H9 (cell line): ENCODE data around the gene FZD10. TPM values are rescaled to one million over a fixed set of nuclear protein-coding genes. Genes with fewer than 3 reads are reported as not detected.
A peak's percentile ranks its signal among the peaks of the same experiment; 100 is the strongest.

ENCODE experiments used
- DNase-seq: peaks from one replicate; pipeline ENCODE4 v3.0.0-alpha.2; 2017
- H2AFZ ChIP-seq: one replicate; pipeline ENCODE4 v1.6.1; 2013; ENCODE audit warnings: mild to moderate bottlenecking, low read length, control low read depth, moderate library complexity
- H2AK5ac ChIP-seq: 2 replicates; pipeline ENCODE4 v1.6.1; 2013; ENCODE audit warnings: low read length, control low read depth, mixed read lengths; ENCODE audit not compliant: insufficient read length
- H2BK120ac ChIP-seq: one replicate; pipeline ENCODE4 v1.6.1; 2013; ENCODE audit warnings: low read depth, mild to moderate bottlenecking, low read length, control low read depth, inconsistent platforms; ENCODE audit not compliant: poor library complexity, severe bottlenecking
- H2BK12ac ChIP-seq: 2 replicates; pipeline ENCODE4 v1.6.1; 2013; ENCODE audit warnings: low read length, control low read depth, mixed read lengths, low read depth; ENCODE audit not compliant: insufficient read length
- H2BK15ac ChIP-seq: 2 replicates; pipeline ENCODE4 v1.6.1; 2013; ENCODE audit warnings: low read depth, low read length, control low read depth
- H2BK20ac ChIP-seq: one replicate; pipeline ENCODE4 v1.6.1; 2013; ENCODE audit warnings: low read depth, mild to moderate bottlenecking, low read length, control low read depth, inconsistent platforms; ENCODE audit not compliant: poor library complexity, severe bottlenecking
- H2BK5ac ChIP-seq: 2 replicates; pipeline ENCODE4 v1.6.1; 2013; ENCODE audit warnings: low read length, control low read depth, mixed read lengths; ENCODE audit not compliant: insufficient read length
- H3K14ac ChIP-seq: 2 replicates; pipeline ENCODE4 v1.6.1; 2013; ENCODE audit warnings: low read length, control low read depth; ENCODE audit not compliant: insufficient read depth
- H3K18ac ChIP-seq: 2 replicates; pipeline ENCODE4 v1.6.1; 2013; ENCODE audit warnings: low read depth, mild to moderate bottlenecking, mixed read lengths, low read length, control low read depth; ENCODE audit not compliant: insufficient read length
- H3K23ac ChIP-seq: 2 replicates; pipeline ENCODE4 v1.6.1; 2013; ENCODE audit warnings: low read length, control low read depth, mixed read lengths, low read depth; ENCODE audit not compliant: insufficient read length
- H3K23me2 ChIP-seq: 2 replicates; pipeline ENCODE4 v1.6.1; 2013; ENCODE audit warnings: low read depth, mild to moderate bottlenecking, mixed read lengths, low read length, control low read depth; ENCODE audit not compliant: insufficient read length, poor library complexity, severe bottlenecking
- H3K27ac ChIP-seq: 2 replicates; pipeline ENCODE4 v1.5.1; 2013; ENCODE audit warnings: low read length, control low read depth, mixed read lengths, low read depth; ENCODE audit not compliant: insufficient read length
- H3K27me3 ChIP-seq: 2 replicates; pipeline ENCODE4 v1.6.1; 2013; ENCODE audit warnings: low read length, control low read depth, inconsistent platforms; ENCODE audit not compliant: insufficient read depth
- H3K4ac ChIP-seq: 2 replicates; pipeline ENCODE4 v1.6.1; 2013; ENCODE audit warnings: low read depth, mild to moderate bottlenecking, control low read depth, inconsistent platforms, low read length, moderate library complexity
- H3K4me1 ChIP-seq: 2 replicates; pipeline ENCODE4 v1.6.1; 2013; ENCODE audit warnings: low read length, control low read depth, inconsistent platforms; ENCODE audit not compliant: insufficient read depth
- H3K4me2 ChIP-seq: 2 replicates; pipeline ENCODE4 v1.6.1; 2013; ENCODE audit warnings: low read length, control low read depth, mixed read lengths; ENCODE audit not compliant: insufficient read length, insufficient read depth
- H3K56ac ChIP-seq: 2 replicates; pipeline ENCODE4 v1.6.1; 2013; ENCODE audit warnings: low read depth, mild to moderate bottlenecking, mixed read lengths, low read length, control low read depth; ENCODE audit not compliant: insufficient read length
- H3K79me1 ChIP-seq: 2 replicates; pipeline ENCODE4 v1.6.1; 2013; ENCODE audit warnings: low read depth, mild to moderate bottlenecking, moderate library complexity, low read length, control low read depth, inconsistent platforms; ENCODE audit not compliant: insufficient read depth, poor library complexity, severe bottlenecking
- H3K79me2 ChIP-seq: 2 replicates; pipeline ENCODE4 v1.6.1; 2013; ENCODE audit warnings: low read length, control low read depth, inconsistent platforms; ENCODE audit not compliant: insufficient read depth
- H3K9ac ChIP-seq: 2 replicates; pipeline ENCODE4 v1.6.1; 2013; ENCODE audit warnings: low read length, control low read depth, mixed read lengths; ENCODE audit not compliant: insufficient read length; ENCODE audit errors: extremely low read depth
- H3K9me3 ChIP-seq: one replicate; pipeline ENCODE4 v1.6.1; 2013; ENCODE audit warnings: low read depth, low read length, inconsistent platforms; ENCODE audit not compliant: control insufficient read depth
- H3T11ph ChIP-seq: one replicate; pipeline ENCODE4 v1.6.1; 2013; ENCODE audit warnings: mild to moderate bottlenecking, low read length, control low read depth, inconsistent platforms
- H4K20me1 ChIP-seq: one replicate; pipeline ENCODE4 v1.6.1; 2013; ENCODE audit not compliant: control insufficient read depth, insufficient read length, insufficient read depth
- H4K5ac ChIP-seq: 2 replicates; pipeline ENCODE4 v1.6.1; 2013; ENCODE audit warnings: low read depth, mild to moderate bottlenecking, mixed read lengths, low read length, control low read depth; ENCODE audit not compliant: insufficient read length
- H4K8ac ChIP-seq: replicated peaks from 2 replicates; pipeline ENCODE4 v1.6.1; 2013; ENCODE audit warnings: low read length, control low read depth, mixed read lengths, low read depth; ENCODE audit not compliant: insufficient read length
- H4K91ac ChIP-seq: 2 replicates; pipeline ENCODE4 v1.6.1; 2013; ENCODE audit warnings: low read depth, mild to moderate bottlenecking, moderate library complexity, mixed read lengths, low read length, control low read depth; ENCODE audit not compliant: insufficient read length
- H3K27ac Mint-ChIP-seq, 3 experiments: 2 replicates in 2 of 3; 3 replicates in 1 of 3; pipeline ENCODE4 v1.8.0; 2020 to 2021; ENCODE audit warnings: mixed read lengths in 3 of 3, mild to moderate bottlenecking in 1 of 3, moderate library complexity in 1 of 3
- H3K27me3 Mint-ChIP-seq: 2 replicates; pipeline ENCODE4 v1.8.0; 2021; ENCODE audit warnings: low read depth, mild to moderate bottlenecking, moderate library complexity, mixed read lengths
- H3K36me3 Mint-ChIP-seq, 3 experiments: 2 replicates in 2 of 3; 3 replicates in 1 of 3; pipeline ENCODE4 v1.8.0; 2020 to 2021; ENCODE audit warnings: low read depth in 3 of 3, mixed read lengths in 3 of 3; ENCODE audit not compliant: insufficient read depth in 1 of 3
- H3K4me1 Mint-ChIP-seq, 2 experiments: 2 replicates each; pipeline ENCODE4 v1.8.0; 2020; ENCODE audit warnings: mixed read lengths in 2 of 2
- H3K4me3 Mint-ChIP-seq, 2 experiments: 2 replicates in 1 of 2; 3 replicates in 1 of 2; pipeline ENCODE4 v1.8.0; 2020 to 2021; ENCODE audit warnings: mild to moderate bottlenecking in 2 of 2, mixed read lengths in 2 of 2, moderate library complexity in 1 of 2
- H3K9me3 Mint-ChIP-seq, 2 experiments: 2 replicates in 1 of 2; 3 replicates in 1 of 2; pipeline ENCODE4 v1.8.0; 2020; ENCODE audit warnings: mild to moderate bottlenecking in 2 of 2, mixed read lengths in 2 of 2, moderate library complexity in 1 of 2
- WGBS: extraction: QIAGEN DNeasy Blood & Tissue Kit; methylation state at CpG from one replicate; pipeline ENCODE4 v1.1.7; 2013; ENCODE audit warnings: missing lambda C conversion rate, low lambda C conversion rate, mixed read lengths; ENCODE audit not compliant: insufficient read length; ENCODE audit errors: extremely low coverage; 5-methylcytosine and 5-hydroxymethylcytosine counted together
- total RNA-seq: library from RNA; stranded (reverse); gene quantifications from 2 replicates; pipeline ENCODE4 v1.2.1, GENCODE V29; 2021
- TF ChIP-seq, protein P1 (sequence below): fragments of 200-600 bp; sonication (generic); conservative IDR thresholded peaks from 3 replicates; pipeline ENCODE4 v1.8.0; 2021; ENCODE audit warnings: antibody characterized with exemption, mild to moderate bottlenecking

FZD10 gene
- total RNA-seq, 1 experiment from 2014 or later, result 1.0 TPM

DNA sequence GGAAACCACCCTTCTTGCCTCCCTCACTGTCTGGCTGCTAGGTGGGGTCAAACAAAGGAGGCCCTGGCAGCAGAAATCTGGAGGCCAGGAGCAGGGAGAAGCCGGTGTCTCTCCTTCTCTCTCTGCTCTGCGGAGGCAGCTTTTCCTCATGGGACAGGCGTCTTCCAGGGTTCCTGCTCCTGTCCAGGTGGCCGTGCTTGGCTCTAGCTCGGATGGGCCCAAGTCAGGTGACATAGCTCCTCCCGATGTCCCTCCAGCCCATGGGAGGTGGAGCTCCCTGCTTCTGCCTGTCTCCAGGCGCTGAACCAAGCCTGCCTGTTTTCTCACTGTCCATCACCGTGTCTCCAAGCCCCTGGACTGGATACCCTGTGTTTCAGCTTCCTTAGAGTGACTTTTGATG is 30.5 kb upstream of the FZD10 start:
- Histone ChIP-seq H3K56ac (no peak overlapping the region), H2BK20ac (no peak overlapping the region), H4K8ac (no peak overlapping the region), H4K91ac (no peak overlapping the region), H3K4ac (no peak overlapping the region), H3K9ac (no peak overlapping the region), H4K20me1 (no peaks in the 10 kb centered on the region), H3K27ac (no peak overlapping the region), H3K4me1 (peaks cover under 1% of the 10 kb centered on the region; the same call in 1 of the 2 replicates), H3K27me3 (no peaks in the 10 kb centered on the region; the same call in 1 of the 2 replicates), H3K9me3 (no peaks in the 10 kb centered on the region), H2AFZ (no peak overlapping the region), H3K14ac (no peak overlapping the region), H3K4me2 (no peak overlapping the region), H3K79me2 (no peaks in the 10 kb centered on the region), H3T11ph (no peak overlapping the region), H2AK5ac (no peak overlapping the region), H2BK12ac (no peak overlapping the region), H3K79me1 (no peaks in the 10 kb centered on the region), H3K23ac (no peak overlapping the region), H2BK120ac (no peak overlapping the region), H4K5ac (no peak overlapping the region), H2BK5ac (no peak overlapping the region), H2BK15ac (no peak overlapping the region), H3K23me2 (no peaks in the 10 kb centered on the region), H3K18ac (no peak overlapping the region)
- H3K36me3 Mint-ChIP-seq, result no peaks in the 10 kb centered on the region
- peak overlapping the region in 1 of 3 experiments; percentile 41; a peak in 1 of 7 replicates for H3K27ac Mint-ChIP-seq
- H3K9me3 Mint-ChIP-seq, result peaks cover 2 to 10% of the 10 kb centered on the region in 2 experiments; a peak in 2 of 5 replicates
- no peak for DNase-seq
- TF ChIP-seq, protein P1, sequence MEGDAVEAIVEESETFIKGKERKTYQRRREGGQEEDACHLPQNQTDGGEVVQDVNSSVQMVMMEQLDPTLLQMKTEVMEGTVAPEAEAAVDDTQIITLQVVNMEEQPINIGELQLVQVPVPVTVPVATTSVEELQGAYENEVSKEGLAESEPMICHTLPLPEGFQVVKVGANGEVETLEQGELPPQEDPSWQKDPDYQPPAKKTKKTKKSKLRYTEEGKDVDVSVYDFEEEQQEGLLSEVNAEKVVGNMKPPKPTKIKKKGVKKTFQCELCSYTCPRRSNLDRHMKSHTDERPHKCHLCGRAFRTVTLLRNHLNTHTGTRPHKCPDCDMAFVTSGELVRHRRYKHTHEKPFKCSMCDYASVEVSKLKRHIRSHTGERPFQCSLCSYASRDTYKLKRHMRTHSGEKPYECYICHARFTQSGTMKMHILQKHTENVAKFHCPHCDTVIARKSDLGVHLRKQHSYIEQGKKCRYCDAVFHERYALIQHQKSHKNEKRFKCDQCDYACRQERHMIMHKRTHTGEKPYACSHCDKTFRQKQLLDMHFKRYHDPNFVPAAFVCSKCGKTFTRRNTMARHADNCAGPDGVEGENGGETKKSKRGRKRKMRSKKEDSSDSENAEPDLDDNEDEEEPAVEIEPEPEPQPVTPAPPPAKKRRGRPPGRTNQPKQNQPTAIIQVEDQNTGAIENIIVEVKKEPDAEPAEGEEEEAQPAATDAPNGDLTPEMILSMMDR, result no peak
- peaks cover 98% of the 10 kb centered on the region for H3K27me3 Mint-ChIP-seq
- peaks cover 19 to 25% of the 10 kb centered on the region in 2 experiments for H3K4me1 Mint-ChIP-seq
- no CpG with 5 or more reads among the region's 8 CpGs for WGBS
- H3K4me3 Mint-ChIP-seq, result no peak overlapping the region
